Activated CD8-positive, alpha-beta T cell treated with anti-CD3 and anti-CD28 coated beads for 36 hours (primary cell): Measurements from ENCODE around the gene GAL3ST2. TPM values are rescaled to one million over a fixed set of nuclear protein-coding genes. Genes with fewer than 3 reads are reported as not detected.
"Not testable (repeated sequence)": the region's sequence is repeated elsewhere in the genome, so short reads cannot be mapped to it uniquely, and the experiment has no call there.

Experiments
- ATAC-seq: fragments of 200-7000 bp; cut with Tn5 transposase; one replicate; pipeline ENCODE4 v1.10.0; 2021; ENCODE audit warnings: mild to moderate bottlenecking, moderate library complexity
- CTCF ChIA-PET: fragments of 350-600 bp; sonication (Branson Sonifier 250); formaldehyde crosslinking; loops from one replicate; lab custom pipeline; 2021; ENCODE audit warnings: antibody characterized with exemption; lab: Charles Lee
- POLR2A ChIA-PET: fragments of 350-600 bp; sonication (Branson Sonifier 250); formaldehyde crosslinking; loops from one replicate; lab custom pipeline; 2021; ENCODE audit warnings: antibody characterized with exemption; lab: Charles Lee
- DNase-seq: peaks from one replicate; pipeline ENCODE4 v3.0.0-alpha.2; 2020
- H3K27ac Mint-ChIP-seq: one replicate; pipeline ENCODE4 v1.8.0; 2021; ENCODE audit warnings: mild to moderate bottlenecking, mixed read lengths
- H3K27me3 Mint-ChIP-seq: one replicate; pipeline ENCODE4 v1.8.0; 2021; ENCODE audit warnings: mixed read lengths
- H3K36me3 Mint-ChIP-seq: one replicate; pipeline ENCODE4 v1.8.0; 2021; ENCODE audit warnings: low read depth, mixed read lengths
- H3K4me1 Mint-ChIP-seq: one replicate; pipeline ENCODE4 v1.8.0; 2021; ENCODE audit warnings: low read depth, mixed read lengths
- H3K4me3 Mint-ChIP-seq: one replicate; pipeline ENCODE4 v1.8.0; 2021; ENCODE audit warnings: mild to moderate bottlenecking, moderate library complexity, mixed read lengths
- H3K9me3 Mint-ChIP-seq: one replicate; pipeline ENCODE4 v1.8.0; 2021; ENCODE audit warnings: mixed read lengths
- intact Hi-C: fragments of 100-400 bp; cut with micrococcal nuclease; formaldehyde crosslinking; loops from one replicate; pipeline ENCODE4 v1.10.0; 2022
- total RNA-seq, 2 experiments: library from RNA; stranded (reverse); gene quantifications; one replicate each; pipeline ENCODE4 v1.2.3, GENCODE V29; 2021
- TF ChIP-seq, protein P1 (sequence below): fragments of 200-600 bp; IDR thresholded peaks from one replicate; pipeline ENCODE4 v1.8.0; 2022; ENCODE audit warnings: antibody characterized with exemption, mild to moderate bottlenecking

GAL3ST2 gene
- total RNA-seq, 2 experiments from 2014 or later = 0.89 to 0.95 TPM

DNA sequence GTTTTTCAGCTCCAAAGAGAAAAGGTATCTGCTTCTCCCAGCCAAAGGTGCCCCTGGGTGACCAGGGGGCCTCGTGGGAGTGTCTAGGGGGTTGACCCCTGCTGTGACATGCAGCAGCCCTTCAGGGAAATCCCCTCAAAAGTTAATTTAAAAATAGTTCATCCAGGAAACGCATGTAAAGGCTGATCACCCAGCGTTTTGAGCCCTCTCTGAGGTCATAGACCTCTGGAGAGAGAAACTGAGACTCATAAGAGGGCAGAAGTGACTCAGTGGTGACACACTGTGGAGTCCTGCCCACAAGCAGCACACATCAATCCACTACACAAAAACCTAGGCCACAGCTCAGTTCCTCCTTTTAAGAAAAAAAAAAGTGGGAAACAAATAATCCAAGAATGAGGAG lies 11.9 kb downstream of the GAL3ST2 start:
- peak overlapping the region; percentile 79 for H3K27ac Mint-ChIP-seq
- peaks cover 21% of the 10 kb centered on the region for H3K4me1 Mint-ChIP-seq
- TF ChIP-seq, protein P1, sequence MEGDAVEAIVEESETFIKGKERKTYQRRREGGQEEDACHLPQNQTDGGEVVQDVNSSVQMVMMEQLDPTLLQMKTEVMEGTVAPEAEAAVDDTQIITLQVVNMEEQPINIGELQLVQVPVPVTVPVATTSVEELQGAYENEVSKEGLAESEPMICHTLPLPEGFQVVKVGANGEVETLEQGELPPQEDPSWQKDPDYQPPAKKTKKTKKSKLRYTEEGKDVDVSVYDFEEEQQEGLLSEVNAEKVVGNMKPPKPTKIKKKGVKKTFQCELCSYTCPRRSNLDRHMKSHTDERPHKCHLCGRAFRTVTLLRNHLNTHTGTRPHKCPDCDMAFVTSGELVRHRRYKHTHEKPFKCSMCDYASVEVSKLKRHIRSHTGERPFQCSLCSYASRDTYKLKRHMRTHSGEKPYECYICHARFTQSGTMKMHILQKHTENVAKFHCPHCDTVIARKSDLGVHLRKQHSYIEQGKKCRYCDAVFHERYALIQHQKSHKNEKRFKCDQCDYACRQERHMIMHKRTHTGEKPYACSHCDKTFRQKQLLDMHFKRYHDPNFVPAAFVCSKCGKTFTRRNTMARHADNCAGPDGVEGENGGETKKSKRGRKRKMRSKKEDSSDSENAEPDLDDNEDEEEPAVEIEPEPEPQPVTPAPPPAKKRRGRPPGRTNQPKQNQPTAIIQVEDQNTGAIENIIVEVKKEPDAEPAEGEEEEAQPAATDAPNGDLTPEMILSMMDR = no peak
- peaks cover 7% of the 10 kb centered on the region for H3K36me3 Mint-ChIP-seq
- peak; percentile 95 for ATAC-seq
- no peak overlapping the region for H3K4me3 Mint-ChIP-seq
- H3K27me3 Mint-ChIP-seq = peaks cover 4% of the 10 kb centered on the region
- peak; percentile 81 for DNase-seq
- ChIA-PET CTCF (interaction anchor here (1.8 to 1.9 kb wide), 2 partner anchors 54 to 90 kb away, joined by 6 read pairs; partner anchors contain the start of gene D2HGDH), POLR2A (interaction anchor here (0.8 to 2.9 kb wide), 2 partner anchors 15 to 26 kb away, joined by 5 to 10 read pairs; no protein-coding TSS in a partner anchor)
- intact Hi-C loops = no loop called here
- H3K9me3 Mint-ChIP-seq = peaks cover 20% of the 10 kb centered on the region

DNA sequence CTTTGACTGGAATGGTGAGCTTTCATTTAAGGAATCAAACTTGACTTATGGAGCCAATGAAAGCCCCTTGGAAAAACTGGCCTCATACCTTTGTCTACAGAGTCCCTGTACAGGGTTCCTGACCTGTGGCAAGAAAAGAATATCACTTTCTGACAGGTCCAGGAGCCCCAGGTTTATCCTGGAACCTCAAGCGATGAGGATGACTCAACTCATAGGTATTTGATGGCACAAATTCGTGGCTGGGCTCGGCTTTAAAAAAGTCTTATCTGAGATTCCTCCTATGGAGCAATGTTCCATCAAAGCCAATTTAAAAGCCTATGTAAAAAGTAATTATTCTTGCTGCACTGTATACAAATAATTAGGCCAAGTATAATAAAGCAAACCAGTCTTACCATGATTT lies 14.8 kb downstream of the GAL3ST2 start:
- H3K27ac Mint-ChIP-seq, ATAC-seq, CTCF ChIA-PET, H3K4me3 Mint-ChIP-seq, H3K36me3 Mint-ChIP-seq, H3K27me3 Mint-ChIP-seq, DNase-seq, intact Hi-C loops: not testable (repeated sequence)
- Mint-ChIP-seq H3K4me1 (peaks cover 21% of the 10 kb centered on the region), H3K9me3 (peaks cover 20% of the 10 kb centered on the region)
- POLR2A ChIA-PET = interaction anchor here (0.6 kb wide), 1 partner anchor 31 kb away, joined by 3 read pairs; no protein-coding TSS in a partner anchor

DNA sequence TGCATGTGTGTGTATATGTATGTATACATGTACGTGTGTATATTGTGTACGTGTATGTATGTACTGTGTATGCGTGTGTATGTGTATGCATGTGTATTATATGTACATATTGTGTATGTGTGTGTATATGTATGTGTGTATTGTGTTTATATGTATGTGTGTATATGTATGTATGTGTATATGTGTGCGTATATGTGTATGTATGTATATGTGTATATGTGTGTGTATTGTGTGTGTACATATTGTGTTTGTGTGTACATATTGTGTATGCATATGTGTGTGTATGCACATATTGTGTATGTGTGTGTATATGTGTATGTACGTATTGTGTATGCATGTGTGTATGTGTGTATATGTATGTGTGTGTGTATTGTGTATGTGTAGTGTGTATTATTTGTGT lies 16.8 kb downstream of the GAL3ST2 start:
- CTCF ChIA-PET = no interaction called here

DNA sequence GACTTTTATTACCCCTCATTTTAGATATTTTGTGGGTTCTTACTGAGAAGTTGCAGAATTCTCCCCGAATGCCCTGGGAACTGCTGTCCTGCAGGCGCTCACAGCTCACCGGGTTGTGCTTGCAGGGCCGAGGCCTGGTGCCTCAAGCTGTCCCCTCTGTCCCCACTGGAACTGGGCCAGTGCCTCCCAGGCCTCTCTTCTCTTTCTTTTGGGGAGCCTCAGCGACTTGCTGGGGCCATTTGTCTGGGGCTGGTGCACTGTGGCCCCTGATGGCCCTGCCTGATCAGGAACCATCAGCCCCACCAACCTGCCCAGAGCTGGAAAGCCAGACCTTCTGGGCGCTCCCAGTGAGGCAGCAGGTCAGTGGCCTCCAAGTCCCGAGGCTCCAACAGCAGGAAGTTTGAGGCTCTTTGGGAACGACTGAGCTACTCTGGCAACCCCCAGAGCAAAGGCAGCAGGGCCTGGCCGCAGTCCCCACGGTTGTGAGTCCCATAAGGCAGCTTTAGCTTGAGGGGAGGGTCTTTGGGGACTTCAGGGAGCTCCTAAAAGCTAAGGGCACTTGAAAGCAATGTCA lies 17.7 kb downstream of the GAL3ST2 start:
- CTCF ChIA-PET = no interaction called here
- peaks cover 2% of the 10 kb centered on the region for H3K36me3 Mint-ChIP-seq
- H3K27ac Mint-ChIP-seq = no peak overlapping the region
- intact Hi-C loops = no loop called here
- ATAC-seq = no peak
- peaks cover under 1% of the 10 kb centered on the region for H3K4me1 Mint-ChIP-seq
- H3K27me3 Mint-ChIP-seq = peaks cover 4% of the 10 kb centered on the region
- POLR2A ChIA-PET = interaction anchor here (1.7 kb wide), 1 partner anchor 9 kb away, joined by 5 read pairs; no protein-coding TSS in a partner anchor
- peaks cover 9% of the 10 kb centered on the region for H3K9me3 Mint-ChIP-seq
- DNase-seq = no peak
- no peak overlapping the region for H3K4me3 Mint-ChIP-seq
- TF ChIP-seq, protein P1 = no peak

More for the DNA sequence above, 16.8 kb downstream of the GAL3ST2 start:
- ATAC-seq = no peak
- no peak overlapping the region for H3K4me3 Mint-ChIP-seq
- TF ChIP-seq, protein P1 = no peak
- peaks cover 7% of the 10 kb centered on the region for H3K36me3 Mint-ChIP-seq
- no peak overlapping the region for H3K27ac Mint-ChIP-seq
- H3K4me1 Mint-ChIP-seq = peaks cover 10% of the 10 kb centered on the region
- intact Hi-C loops = no loop called here
- POLR2A ChIA-PET = no interaction called here
- H3K27me3 Mint-ChIP-seq = peaks cover 4% of the 10 kb centered on the region
- peaks cover 15% of the 10 kb centered on the region for H3K9me3 Mint-ChIP-seq
- no peak for DNase-seq

DNA sequence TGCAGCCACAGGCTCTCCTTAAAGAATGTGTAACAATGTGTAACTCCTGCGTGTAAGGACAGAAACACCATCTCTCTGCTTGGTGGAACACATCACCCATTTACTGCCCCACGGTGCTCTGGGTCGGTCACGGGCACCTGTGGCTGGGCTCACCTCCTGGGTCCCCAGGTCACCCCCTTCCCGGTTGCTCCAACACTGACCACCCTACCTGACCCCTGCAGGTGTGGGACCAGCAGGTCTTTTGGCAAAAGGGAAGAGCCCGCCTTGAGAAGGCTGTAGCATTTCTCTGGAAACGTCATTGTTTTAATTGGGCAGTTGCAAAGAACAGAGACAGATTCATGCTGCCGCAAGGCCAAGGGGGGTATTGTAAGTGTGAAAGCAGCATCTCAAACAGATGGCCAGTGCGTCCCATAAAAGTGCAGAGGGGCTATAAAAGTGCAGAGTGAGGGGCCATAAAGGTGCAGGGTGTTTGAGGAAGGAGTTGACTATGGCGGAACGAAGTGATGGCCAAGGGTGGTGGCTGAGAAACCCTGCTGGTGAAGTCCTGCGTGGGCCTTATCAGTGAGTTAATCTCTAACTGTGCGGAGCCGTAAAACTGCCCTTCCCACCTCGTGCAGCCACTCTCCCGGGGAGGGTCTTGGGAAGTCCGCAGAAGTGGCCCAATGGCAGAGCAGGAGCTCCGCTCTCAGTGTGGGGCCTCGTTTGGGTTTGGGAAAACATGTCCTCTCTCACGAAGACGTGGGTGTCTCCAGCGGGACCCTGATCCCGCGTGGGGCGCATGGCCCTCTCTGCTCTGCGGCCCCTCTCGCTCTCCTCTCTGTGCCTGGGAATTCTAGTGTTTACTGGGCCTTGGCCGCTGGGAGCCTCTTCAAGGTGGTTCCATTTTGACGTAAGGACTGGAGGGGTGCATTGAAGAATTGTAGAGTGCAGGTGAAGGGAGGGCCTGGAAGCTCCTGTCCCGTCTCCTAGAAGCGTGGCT lies 18.7 kb downstream of the GAL3ST2 start:
- TF ChIP-seq, protein P1 = no peak
- peaks cover 4% of the 10 kb centered on the region for H3K27me3 Mint-ChIP-seq
- ChIA-PET CTCF (interaction anchor here (0.8 kb wide), 1 partner anchor 83 kb away, joined by 3 read pairs; no protein-coding TSS in a partner anchor), POLR2A (interaction anchor here (1.7 kb wide), 1 partner anchor 8 kb away, joined by 5 read pairs; no protein-coding TSS in a partner anchor)
- no peak overlapping the region for H3K27ac Mint-ChIP-seq
- H3K4me3 Mint-ChIP-seq = no peak overlapping the region
- DNase-seq (no peak), ATAC-seq (no peak)
- H3K4me1 Mint-ChIP-seq = no peaks in the 10 kb centered on the region
- peaks cover 8% of the 10 kb centered on the region for H3K9me3 Mint-ChIP-seq
- intact Hi-C loops = no loop called here
- H3K36me3 Mint-ChIP-seq = peaks cover 2% of the 10 kb centered on the region
